ENCODE data around the gene RGS16. TPM values are rescaled to one million over a fixed set of nuclear protein-coding genes. Genes with fewer than 3 reads are reported as not detected.

The RGS16 gene
- polyA plus RNA-seq, 1 of the 3 experiments (the other 2 are of a cell fraction), result 0.79 TPM

DNA sequence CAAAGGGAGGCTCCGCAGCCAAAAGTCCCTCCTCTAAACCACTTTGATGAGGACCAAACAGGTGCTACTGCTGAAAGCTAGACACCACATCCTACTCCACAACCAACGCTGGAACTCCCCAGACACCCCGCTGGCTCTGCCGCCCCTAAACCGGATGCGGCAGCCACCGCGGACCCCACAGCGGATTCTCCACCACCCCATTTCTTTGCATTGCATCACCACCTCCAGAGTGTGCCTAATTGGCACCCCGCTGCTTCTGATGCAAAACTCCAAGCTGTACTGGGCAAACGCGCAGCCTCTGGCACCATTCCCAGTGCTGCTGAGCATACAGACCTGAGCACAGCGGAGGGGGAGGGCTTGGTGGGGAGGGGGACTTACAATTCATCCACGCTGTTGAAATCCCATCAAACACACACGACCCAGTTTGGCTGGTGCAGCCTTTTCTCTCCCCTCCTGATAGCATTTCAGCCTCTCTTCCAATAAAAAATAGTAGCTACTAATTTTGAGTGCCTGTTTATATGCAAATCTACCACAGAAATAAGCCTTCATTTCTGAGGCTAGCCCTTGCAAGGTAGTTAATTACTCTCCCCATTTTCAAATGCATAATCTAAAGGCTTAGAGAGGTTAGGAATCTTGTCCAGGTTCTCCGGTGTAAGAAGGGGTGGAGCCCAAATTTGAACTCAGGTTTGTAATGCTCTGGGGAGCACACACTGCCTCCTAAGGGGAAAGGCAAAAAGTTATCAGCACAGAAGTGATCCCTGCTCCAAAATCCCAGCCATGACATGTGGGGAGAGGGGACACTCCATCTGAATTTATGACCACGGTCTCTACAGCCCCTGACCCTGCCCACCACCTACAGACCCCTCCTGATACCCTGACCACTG, 12.2 kb upstream of the RGS16 start:
- H3K9me2 ChIP-seq, result no peaks in the 10 kb centered on the region
- H3F3A ChIP-seq (replicated peaks; ENCODE audit: insufficient read depth), result peaks cover 11% of the 10 kb centered on the region
- H3K4me3 ChIP-seq (ENCODE audit: low read depth in 2 of 2, low read length in 1 of 2), result peak overlapping the region in 1 of 2 experiments; percentile 21; a peak in 1 of 4 replicates
- DNase-seq, result peak; percentile 74
- ChIA-PET CTCF (interaction anchor here (0.7 to 3.7 kb wide), 11 partner anchors 8 to 170 kb away, joined by 3 to 26 read pairs (median 6); no protein-coding TSS in a partner anchor), POLR2A (interaction anchor here (0.7 kb wide), 1 partner anchor 1835 kb away, joined by 3 read pairs; no protein-coding TSS in a partner anchor)
- H3K4me2 ChIP-seq, result 0 out of 2 replicates have a peak overlapping the region, but pooled peaks have one; percentile 75
- H4K20me1 ChIP-seq (ENCODE audit: insufficient read depth), result no peaks in the 10 kb centered on the region
- H3K79me2 ChIP-seq (ENCODE audit: insufficient read depth), result no peaks in the 10 kb centered on the region
- TF ChIP-seq JUND (IDR thresholded peaks at IDR 0.05), result no peak
- TF ChIP-seq NFIC (IDR thresholded peaks at IDR 0.05; ENCODE audit: borderline replicate concordance), result 0 out of 2 replicates have a peak, but pooled peaks have one; percentile 46
- WGBS (ENCODE audit: low lambda C conversion rate), result 17% methylated on average over 16 of the region's 17 CpGs
- no peak overlapping the region for H3K27ac ChIP-seq (ENCODE audit: low read depth in 2 of 2, low read length in 1 of 2)
- no peak overlapping the region for H3K9ac ChIP-seq
- H3K9me3 ChIP-seq, result 0 out of 2 replicates have a peak, but pooled peaks cover 3% of the 10 kb centered on the region
- peaks cover 18% of the 10 kb centered on the region in 2 experiments for H3K4me1 ChIP-seq (ENCODE audit: control insufficient read depth in 1 of 2, insufficient read depth in 2 of 2, low read depth in 1 of 2, low read length in 1 of 2)
- no peaks in the 10 kb centered on the region for H3K36me3 ChIP-seq (replicated peaks in 1 of 2; ENCODE audit: control insufficient read depth in 1 of 2, insufficient read depth in 2 of 2, low read length in 1 of 2)
- H2AFZ ChIP-seq (ENCODE audit: low read depth), result 0 out of 2 replicates have a peak overlapping the region, but pooled peaks have one; percentile 93
- H3K27me3 ChIP-seq (ENCODE audit: insufficient read depth), result no peaks in the 10 kb centered on the region

DNA sequence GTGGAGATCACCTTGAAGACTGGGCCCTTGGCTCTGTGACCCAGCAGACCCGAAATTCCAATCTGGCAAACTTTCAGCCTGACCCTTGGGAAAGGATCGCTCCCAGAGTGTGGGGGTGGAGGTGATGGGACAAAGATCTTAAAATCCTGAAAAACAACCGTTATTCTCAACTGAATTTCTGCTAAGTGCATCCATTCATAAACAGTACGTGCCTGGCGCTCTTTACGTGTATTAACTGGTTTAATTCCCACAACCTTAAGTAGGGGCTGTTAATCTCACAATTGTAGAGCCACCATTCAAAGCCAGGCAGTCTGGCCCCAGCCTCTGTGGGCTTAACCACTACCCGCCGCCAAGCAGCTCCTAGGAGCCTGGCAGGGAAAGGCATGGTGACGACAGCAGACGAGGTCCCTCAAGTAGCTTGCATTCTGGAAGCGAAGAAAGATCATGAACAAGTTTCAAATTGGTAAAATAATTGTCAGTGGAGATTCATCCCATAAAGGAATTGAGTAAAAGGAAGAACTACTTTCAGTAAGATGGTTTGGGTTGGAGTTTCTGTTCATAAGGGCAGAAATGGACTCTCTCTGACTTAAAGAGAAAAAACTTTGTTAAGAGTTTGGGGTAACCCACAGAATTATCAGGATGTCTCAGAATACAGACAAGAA, 11.4 kb upstream of the RGS16 start:
- Histone ChIP-seq H3K9ac (peak overlapping the region; percentile 54; the same call in 1 of the 2 replicates), H3K79me2 (ENCODE audit: insufficient read depth) (no peaks in the 10 kb centered on the region), H3K9me2 (no peaks in the 10 kb centered on the region), H3K36me3 (replicated peaks in 1 of 2; ENCODE audit: control insufficient read depth in 1 of 2, insufficient read depth in 2 of 2, low read length in 1 of 2) (no peaks in the 10 kb centered on the region), H3F3A (replicated peaks; ENCODE audit: insufficient read depth) (peaks cover 11% of the 10 kb centered on the region), H3K4me2 (peak overlapping the region; percentile 75), H4K20me1 (ENCODE audit: insufficient read depth) (no peaks in the 10 kb centered on the region), H3K27ac (ENCODE audit: low read depth in 2 of 2, low read length in 1 of 2) (peak overlapping the region; percentile 60 to 90), H3K4me3 (ENCODE audit: low read depth in 2 of 2, low read length in 1 of 2) (peak overlapping the region; percentile 45 to 53; a peak in 3 of 4 replicates), H2AFZ (ENCODE audit: low read depth) (peak overlapping the region; percentile 93; the same call in 1 of the 2 replicates), H3K27me3 (ENCODE audit: insufficient read depth) (no peaks in the 10 kb centered on the region), H3K9me3 (no peaks in the 10 kb centered on the region), H3K4me1 (ENCODE audit: control insufficient read depth in 1 of 2, insufficient read depth in 2 of 2, low read depth in 1 of 2, low read length in 1 of 2) (peaks cover 18 to 21% of the 10 kb centered on the region in 2 experiments)
- TF ChIP-seq RCOR1 (IDR thresholded peaks at IDR 0.05; ENCODE audit: low read length) (no peak), SIN3A (IDR thresholded peaks at IDR 0.05; ENCODE audit: borderline replicate concordance, low read depth, low read length) (no peak), GATA2 (CRISPR knock-in tag; IDR thresholded peaks at IDR 0.05) (no peak), RAD21 (IDR thresholded peaks at IDR 0.05; ENCODE audit: low read length) (no peak), GABPA (IDR thresholded peaks at IDR 0.05; ENCODE audit: low read depth) (no peak), NRF1 (IDR thresholded peaks at IDR 0.05; ENCODE audit: low read depth, low read length) (no peak), FOSL2 (IDR thresholded peaks at IDR 0.05; ENCODE audit: borderline replicate concordance, low read depth) (no peak), POLR2AphosphoS5 (IDR thresholded peaks at IDR 0.05; ENCODE audit: low read depth, low read length) (no peak), FOXJ3 (CRISPR knock-in tag; IDR thresholded peaks at IDR 0.05) (no peak)
- TF ChIP-seq, protein P1, sequence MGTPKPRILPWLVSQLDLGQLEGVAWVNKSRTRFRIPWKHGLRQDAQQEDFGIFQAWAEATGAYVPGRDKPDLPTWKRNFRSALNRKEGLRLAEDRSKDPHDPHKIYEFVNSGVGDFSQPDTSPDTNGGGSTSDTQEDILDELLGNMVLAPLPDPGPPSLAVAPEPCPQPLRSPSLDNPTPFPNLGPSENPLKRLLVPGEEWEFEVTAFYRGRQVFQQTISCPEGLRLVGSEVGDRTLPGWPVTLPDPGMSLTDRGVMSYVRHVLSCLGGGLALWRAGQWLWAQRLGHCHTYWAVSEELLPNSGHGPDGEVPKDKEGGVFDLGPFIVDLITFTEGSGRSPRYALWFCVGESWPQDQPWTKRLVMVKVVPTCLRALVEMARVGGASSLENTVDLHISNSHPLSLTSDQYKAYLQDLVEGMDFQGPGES (IDR thresholded peaks at IDR 0.05; ENCODE audit: low read depth, low read length), result no peak
- TF ChIP-seq, protein P2, sequence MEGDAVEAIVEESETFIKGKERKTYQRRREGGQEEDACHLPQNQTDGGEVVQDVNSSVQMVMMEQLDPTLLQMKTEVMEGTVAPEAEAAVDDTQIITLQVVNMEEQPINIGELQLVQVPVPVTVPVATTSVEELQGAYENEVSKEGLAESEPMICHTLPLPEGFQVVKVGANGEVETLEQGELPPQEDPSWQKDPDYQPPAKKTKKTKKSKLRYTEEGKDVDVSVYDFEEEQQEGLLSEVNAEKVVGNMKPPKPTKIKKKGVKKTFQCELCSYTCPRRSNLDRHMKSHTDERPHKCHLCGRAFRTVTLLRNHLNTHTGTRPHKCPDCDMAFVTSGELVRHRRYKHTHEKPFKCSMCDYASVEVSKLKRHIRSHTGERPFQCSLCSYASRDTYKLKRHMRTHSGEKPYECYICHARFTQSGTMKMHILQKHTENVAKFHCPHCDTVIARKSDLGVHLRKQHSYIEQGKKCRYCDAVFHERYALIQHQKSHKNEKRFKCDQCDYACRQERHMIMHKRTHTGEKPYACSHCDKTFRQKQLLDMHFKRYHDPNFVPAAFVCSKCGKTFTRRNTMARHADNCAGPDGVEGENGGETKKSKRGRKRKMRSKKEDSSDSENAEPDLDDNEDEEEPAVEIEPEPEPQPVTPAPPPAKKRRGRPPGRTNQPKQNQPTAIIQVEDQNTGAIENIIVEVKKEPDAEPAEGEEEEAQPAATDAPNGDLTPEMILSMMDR (IDR thresholded peaks at IDR 0.05), result no peak
- TF ChIP-seq, protein P3, sequence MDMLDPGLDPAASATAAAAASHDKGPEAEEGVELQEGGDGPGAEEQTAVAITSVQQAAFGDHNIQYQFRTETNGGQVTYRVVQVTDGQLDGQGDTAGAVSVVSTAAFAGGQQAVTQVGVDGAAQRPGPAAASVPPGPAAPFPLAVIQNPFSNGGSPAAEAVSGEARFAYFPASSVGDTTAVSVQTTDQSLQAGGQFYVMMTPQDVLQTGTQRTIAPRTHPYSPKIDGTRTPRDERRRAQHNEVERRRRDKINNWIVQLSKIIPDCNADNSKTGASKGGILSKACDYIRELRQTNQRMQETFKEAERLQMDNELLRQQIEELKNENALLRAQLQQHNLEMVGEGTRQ (IDR thresholded peaks at IDR 0.05; ENCODE audit: borderline replicate concordance, low read depth, low read length), result no peak
- DNase-seq, result peak; percentile 38
- 84% methylated on average over 11 of the region's 11 CpGs for WGBS (ENCODE audit: low lambda C conversion rate)
- POLR2A ChIA-PET, result interaction anchor here (0.7 to 0.8 kb wide), 2 partner anchors 56 to 1836 kb away, joined by 3 read pairs; no protein-coding TSS in a partner anchor
- CTCF ChIA-PET, result interaction anchor here (1.0 to 3.7 kb wide), 10 partner anchors 10 to 171 kb away, joined by 3 to 26 read pairs (median 6); no protein-coding TSS in a partner anchor
